GM19025 (cell line): ENCODE measurements around the gene CTTNBP2.
A peak's percentile ranks its signal among the peaks of the same experiment; 100 is the strongest.

Experiments
- ATAC-seq: cut with Tn5 transposase; IDR thresholded peaks from one replicate; pipeline ENCODE4 v1.9.1; 2021; ENCODE audit warnings: mild to moderate bottlenecking, low read depth, moderate library complexity; ENCODE audit not compliant: unreplicated experiment

CTTNBP2 gene

DNA sequence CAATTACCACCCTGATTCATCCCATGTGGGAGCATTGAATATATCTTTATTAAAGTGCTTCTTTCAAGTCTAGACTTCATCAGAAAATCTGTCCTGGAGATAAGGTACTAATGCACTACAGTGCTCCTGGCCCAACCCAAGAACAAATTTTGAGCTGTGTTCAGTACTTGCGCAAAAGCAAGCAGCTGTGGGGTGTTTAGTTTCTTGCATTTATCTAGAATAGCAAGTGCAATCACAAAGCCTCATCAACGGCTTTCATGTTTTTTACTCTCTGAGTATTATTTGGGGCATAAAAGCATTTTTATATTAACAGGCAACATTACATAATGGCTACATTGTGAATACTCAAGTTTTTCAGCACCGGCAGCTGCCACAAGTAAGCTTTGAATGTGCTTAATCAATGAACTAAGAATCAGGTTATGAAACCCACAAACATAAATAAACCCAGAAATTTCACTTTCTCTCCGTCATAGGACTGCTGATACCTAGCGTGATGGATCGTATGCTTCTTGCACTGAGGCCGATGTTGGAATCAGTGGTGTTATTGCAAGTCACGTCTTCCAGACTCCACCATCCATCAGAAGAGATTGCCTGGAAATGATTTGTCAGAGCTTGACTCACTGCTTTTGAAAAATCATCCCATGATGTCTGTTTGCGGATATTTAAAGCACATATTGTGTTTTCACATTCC lies 113.1 kb downstream of the CTTNBP2 start:
- ATAC-seq: no peak

DNA sequence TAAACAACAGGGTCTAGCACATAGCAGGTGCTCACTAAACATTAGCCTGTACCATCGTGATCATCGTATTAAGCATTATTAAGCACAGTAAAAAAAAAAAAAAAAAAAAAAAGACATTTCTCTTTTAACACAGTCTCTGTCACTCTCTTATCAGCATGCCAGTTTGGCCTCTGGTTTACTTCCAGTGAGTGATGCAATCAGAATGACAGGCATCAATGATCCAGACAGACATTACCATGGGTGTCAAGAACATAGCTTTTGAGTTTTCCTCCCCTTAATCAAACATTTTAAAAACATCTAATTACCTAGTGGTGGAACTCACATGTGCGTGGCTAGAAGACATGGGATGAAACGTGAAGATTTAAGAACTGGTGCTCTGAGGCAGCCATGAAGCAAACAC lies 115.8 kb downstream of the CTTNBP2 start:
- ATAC-seq: no peak

DNA sequence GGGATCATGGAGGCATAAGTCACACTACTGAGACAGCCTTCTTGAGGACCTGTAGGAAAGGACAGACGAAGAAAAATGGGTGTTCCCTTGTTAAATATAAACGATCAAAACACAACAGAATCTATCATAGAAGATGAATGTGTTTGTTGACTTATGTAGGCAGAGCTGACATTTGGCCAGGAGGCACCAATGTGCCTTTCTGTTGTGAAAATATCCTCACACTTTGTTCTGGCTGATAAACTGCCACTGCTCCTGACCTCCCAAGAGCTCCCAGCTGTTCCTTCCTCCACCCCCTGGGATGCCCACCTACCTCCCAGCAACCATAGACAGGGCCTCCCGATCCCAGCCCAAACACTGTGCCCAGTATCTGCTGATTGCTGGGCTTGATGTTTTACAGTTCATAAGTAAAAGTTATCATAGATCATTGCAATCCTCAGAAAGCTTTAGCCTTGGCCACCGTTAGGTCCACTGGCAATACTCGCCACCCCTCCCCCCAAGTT lies 116.6 kb downstream of the CTTNBP2 start:
- ATAC-seq: no peak

GRCh38 chr7:117755136-117755535 lies 118.1 kb downstream of the CTTNBP2 start:
- ATAC-seq: no peak

- no peak for ATAC-seq
Observed at GRCh38 chr7:117751775-117752174, 121.5 kb downstream of the CTTNBP2 start.

- no peak for ATAC-seq
Observed at GRCh38 chr7:117750612-117751563, 122.4 kb downstream of the CTTNBP2 start.

DNA sequence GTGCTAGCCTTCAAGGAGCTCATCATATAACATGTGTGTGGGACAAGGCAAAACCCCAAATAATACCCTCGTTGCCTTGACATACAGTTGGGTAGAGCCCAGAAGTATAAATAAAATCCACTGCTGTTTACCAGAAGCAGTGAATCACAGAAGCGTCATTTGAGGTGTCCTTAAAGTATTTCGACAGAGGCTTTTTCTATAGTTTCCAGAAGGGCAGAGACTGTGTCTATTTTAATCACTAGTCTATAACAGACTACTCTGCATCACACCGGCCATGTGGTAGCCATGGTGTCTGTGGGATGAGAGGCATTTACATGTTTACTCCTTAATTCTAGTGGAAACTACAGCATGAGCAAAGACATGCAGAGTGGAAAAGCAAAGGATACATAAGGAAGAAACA lies 131.3 kb downstream of the CTTNBP2 start:
- no peak for ATAC-seq

DNA sequence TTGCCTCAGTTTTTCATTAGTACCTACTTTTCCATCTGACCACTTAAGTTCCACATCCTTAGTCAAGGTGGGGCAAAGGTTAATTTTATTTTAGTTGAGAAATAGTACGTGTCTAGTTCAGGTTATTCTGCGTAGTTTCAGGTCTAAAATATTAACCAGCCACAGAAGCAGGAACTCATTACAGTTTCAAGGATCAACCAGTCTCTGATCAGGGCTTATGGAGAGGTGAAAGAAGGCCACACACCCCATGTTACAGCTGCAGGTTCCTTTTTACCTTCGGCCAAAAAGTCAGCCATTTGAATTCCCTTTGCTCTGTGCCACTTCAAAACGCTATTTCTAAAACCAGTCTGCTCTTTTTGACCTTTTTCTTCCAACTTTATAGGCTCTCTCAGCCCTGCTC lies 134.2 kb downstream of the CTTNBP2 start:
- ATAC-seq: no peak

- ATAC-seq: no peak
Observed at GRCh38 chr7:117737926-117738325, 135.3 kb downstream of the CTTNBP2 start.

DNA sequence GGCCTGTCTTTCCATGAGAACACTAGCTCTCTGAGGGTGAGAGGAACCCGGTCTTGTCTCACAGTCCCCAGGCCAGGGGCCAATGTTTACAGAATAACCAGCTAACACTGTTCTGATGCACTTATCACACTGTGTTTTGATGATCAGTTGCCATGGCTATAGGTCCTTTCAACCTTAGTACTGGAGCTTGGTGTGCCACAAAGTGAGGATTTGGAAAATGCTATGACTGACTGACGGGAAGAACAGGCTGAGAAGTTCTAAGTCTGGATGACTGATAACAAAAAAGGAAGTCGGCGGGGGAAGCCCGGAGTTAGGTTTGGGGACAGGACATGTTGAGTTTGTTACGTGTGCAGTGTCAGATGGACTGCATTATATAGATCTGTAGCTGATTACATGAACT lies 141.8 kb downstream of the CTTNBP2 start:
- ATAC-seq: peak; percentile 88

GRCh38 chr7:117730390-117730789 lies 142.9 kb downstream of the CTTNBP2 start:
- no peak for ATAC-seq

- peak; percentile 41 for ATAC-seq
Observed at GRCh38 chr7:117728890-117729624, 144.2 kb downstream of the CTTNBP2 start.

- ATAC-seq: no peak
Observed at GRCh38 chr7:117724898-117725297, 148.3 kb downstream of the CTTNBP2 start.

DNA sequence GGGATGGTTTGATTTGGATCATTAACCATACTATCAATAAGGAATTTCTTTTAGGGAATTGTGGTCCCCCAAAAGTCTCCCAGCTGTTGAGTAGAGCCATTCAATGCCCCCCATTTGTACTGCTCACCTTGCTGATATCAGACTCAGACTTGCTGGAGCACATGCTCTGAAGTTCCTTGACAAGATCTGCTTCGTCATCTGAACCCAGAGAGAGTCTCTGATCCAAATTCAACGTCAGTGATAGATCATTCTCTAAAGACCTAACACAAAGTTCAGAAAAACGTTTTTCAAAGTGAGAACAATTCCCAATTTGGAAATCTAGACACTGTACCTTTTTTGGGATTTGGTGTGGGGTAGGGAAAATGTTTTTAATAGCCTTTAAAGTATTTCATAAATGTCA lies 153.9 kb downstream of the CTTNBP2 start:
- no peak for ATAC-seq

GRCh38 chr7:117718116-117718835 lies 155.0 kb downstream of the CTTNBP2 start:
- ATAC-seq: no peak

- ATAC-seq: no peak
Observed at GRCh38 chr7:117717357-117717756, 155.9 kb downstream of the CTTNBP2 start.

- ATAC-seq: no peak
Observed at GRCh38 chr7:117716707-117717299, 156.4 kb downstream of the CTTNBP2 start.

GRCh38 chr7:117715784-117716445 lies 157.3 kb downstream of the CTTNBP2 start:
- no peak for ATAC-seq

DNA sequence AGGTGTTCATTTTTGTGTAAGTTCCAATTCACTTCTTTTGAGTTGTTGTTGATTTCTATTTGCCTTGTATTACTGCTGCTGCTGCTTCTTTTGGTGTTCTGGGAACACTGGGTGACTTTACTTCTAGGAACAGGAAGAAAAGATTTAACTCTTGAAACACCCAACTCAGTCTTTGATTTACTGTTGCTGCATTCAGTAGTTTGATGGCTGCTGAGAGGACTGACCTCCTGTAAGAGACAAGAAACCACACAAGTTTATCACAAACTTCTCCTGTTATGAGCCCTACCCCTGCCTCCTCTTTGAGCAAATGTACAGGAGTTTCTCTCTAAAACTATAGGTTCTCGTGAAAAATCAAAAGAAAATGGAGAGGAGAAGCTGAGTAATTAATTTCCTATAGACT lies 161.7 kb downstream of the CTTNBP2 start:
- ATAC-seq: no peak
